HG02981 (cell line): Measurements from ENCODE around the gene DDT.
"Not testable (repeated sequence)": the region's sequence is repeated elsewhere in the genome, so short reads cannot be mapped to it uniquely, and the experiment has no call there.

Experiments used
- ATAC-seq: cut with Tn5 transposase; IDR thresholded peaks from one replicate; pipeline ENCODE4 v1.9.1; 2021; ENCODE audit warnings: mild to moderate bottlenecking, moderate library complexity; ENCODE audit not compliant: unreplicated experiment

The DDT gene

DNA sequence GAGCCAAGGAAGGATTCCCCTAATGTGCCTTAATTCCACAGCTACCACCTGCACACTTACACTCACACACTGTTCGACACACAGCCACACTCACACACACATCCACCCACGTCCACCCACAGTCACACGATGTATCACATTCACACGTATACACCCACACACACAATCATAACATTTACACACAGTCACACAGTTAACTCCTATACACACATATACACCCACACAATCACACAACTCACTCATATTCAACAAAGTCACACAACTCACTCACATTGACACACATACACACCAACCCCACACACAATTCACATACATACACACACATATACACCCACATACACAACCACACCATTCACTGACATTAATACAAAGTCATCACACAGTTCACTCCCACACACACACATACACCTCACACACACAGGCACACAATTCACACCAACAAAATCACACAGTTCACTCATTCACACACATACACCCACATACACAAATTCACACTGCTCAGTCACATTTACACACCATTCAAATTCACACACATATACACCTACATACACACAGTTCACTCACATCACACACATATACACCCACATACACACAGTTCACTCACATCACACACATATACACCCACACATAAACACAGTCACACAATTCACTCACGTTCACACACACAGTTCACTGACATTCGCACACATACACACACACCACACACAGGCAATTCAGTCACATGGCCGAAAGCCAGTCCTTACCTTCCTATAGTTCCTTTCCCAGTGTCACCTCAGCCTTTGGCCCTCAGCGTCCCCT lies 19.8 kb downstream of the DDT start:
- not testable (repeated sequence) for ATAC-seq

DNA sequence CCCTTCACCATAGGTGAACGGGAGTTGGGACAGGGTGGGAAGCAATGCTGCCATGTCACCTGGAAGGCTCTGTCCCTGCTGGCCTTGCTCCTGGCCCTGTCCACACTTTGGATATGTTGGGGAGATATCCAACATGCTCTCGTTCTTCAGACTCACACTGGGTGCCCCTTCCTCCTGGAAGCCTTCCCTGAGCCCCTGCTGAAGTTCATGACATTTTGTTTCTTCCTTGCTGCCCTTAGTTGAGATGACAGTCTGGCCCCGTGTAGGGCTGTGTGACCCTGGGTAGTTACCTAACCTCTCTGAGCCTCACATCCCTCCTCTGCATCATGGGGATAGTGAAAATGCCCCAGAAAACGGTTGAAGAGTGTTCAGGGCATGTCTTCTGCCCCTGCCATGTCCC lies 20.8 kb downstream of the DDT start:
- ATAC-seq = not testable (repeated sequence)

DNA sequence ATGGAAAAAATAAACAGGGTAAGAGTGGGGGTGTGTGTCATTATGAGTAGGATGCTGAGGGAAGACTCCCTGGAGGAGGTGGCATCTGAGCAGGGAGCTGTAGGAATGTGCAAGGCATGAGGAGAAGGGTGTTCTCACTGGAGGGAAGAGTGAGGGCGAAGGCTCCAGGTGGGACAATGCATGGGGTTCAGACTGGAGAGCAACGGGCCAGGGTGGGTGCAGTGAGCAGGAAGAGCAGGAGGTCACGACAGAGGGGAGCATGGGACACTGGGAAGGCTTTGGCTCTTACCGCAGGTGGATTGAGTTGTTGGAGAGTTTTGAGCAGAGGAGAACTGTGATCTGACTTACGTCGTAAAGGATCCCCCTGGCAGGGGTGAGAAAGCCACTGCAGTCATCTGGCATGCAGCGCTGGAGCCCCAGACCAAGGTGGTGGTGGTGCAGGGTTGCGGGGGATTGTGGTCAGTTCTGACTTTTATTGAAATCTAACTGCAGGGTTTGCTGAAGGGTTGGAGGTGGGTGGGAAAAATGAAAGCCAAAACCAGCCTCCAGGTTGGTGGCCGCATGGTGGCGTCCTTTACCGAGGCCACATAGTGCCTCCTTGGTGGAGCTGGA lies 21.3 kb downstream of the DDT start:
- not testable (repeated sequence) for ATAC-seq

DNA sequence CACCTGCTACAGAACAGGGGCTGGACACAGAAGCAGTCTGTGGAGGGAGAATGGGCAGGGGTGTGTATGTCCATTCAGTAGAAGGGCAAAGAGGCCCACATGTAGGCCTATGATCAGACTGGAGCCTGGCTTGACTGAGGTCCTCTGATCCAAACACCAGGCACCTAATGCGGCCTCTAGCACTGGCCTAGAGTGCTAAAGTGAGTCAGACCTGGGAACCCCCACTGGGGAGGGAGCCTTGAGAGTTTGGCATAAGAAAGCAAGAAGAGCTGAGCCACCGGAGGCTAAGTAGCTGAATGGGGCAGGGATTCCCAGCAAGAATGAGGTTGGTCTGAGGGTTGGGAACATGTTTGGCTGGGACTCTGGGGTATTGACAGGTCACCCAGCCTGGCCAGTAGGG lies 22.9 kb downstream of the DDT start:
- not testable (repeated sequence) for ATAC-seq

DNA sequence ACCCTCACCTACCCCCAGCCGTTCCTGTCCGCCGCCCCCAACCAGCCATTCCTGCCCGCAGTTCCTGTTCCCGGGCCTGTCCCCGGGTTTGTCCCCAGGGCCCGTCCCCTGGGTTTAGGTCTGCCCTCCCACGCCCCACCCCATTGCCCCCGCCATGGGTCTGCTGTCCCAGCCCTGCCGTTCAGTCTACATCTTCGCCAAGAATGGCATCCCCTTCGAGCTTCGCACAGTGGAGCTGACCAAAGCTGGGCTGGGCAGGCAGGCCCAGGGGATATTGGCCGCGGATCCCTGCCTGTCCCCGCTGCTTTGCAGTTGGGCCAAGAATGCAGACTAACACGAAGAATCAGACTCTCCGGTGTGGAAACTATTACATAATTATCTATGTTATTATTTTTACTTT lies 24.5 kb downstream of the DDT start:
- not testable (repeated sequence) for ATAC-seq

DNA sequence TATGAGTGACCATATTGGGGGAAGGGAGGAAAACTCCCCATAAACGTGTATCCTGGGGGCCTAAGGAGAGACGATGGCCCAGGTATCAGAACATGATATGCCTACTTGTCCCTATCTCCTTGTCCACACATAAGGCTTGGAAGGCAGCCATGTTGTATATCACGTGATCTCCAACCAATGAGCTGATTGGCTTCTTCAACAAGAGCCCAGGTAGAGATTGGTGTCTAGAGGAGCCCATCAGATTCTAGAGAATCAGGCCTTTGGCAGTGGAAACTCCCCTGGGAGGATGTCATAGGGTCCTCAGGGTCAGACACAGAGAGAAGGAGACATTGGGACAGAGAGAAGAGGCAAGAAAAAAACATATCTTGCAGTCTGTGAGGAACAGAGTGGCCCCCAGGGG lies 26.9 kb downstream of the DDT start:
- not testable (repeated sequence) for ATAC-seq

DNA sequence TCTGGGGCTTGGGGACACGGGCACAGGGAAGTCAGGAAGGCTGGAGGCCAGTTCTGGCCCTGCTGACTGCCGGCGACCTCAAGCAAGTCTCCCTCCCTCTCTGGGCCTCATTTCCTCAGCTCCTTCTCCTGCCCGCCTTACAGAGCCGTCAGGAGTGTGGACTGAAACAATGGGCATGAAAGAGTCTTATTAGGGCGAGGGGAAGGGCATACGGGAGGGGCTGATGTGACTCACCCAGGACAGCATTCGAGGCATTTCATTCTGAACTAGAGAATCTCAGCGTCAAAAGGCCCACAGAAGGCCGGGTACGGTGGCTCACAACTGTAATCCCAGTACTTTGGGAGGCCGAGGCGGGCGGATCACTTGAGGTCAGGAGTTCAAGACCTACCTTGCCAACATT lies 34.1 kb downstream of the DDT start:
- not testable (repeated sequence) for ATAC-seq

DNA sequence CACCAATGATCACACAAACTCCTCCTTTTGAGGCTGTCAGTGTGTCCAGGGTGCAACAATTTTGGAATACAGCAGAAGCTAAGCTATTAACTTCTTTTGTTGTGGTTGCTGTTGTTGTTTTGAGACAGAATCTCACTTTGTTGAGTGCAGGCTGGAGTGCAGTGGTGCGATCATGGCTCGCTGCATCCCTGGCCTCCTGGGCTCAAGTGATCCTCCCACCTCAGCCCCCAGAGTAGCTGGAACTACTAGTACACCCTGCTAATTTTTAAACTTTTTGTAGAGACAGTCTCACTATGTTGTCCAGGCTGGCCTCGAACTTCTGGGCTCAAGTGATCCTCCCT lies 35.3 kb downstream of the DDT start:
- ATAC-seq = no peak

DNA sequence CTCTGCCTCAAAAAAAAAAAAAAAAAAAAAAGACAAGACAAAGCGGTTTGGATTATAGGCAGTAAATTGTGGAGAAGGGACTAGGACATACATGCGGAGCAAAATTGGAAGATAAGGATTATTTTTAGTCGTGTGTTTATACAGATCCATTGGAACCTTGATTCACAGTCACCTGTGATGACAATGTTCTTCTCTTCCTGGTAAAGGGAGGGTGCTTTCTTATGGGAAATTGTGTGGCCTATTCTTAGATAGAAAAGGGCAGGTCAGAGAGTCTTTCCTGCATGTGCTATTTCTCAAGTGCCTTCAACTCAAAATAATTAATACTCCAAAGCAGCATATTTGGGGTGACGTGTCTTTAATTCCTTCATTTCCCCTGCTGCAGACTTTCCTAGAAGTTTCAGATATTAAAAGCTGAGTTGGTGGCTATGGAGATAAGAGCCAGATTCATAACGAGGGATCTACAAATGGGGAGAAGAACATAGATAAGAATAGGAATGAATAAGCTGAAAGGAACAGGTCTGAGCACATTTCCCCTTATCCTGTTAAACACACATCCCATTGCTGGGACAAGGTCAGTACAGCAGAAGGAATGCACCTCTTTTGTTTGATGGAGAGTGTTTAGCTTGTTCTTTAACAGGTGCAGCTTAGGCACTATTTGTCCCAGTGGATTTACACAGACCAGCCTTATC lies 35.8 kb downstream of the DDT start:
- ATAC-seq = no peak

DNA sequence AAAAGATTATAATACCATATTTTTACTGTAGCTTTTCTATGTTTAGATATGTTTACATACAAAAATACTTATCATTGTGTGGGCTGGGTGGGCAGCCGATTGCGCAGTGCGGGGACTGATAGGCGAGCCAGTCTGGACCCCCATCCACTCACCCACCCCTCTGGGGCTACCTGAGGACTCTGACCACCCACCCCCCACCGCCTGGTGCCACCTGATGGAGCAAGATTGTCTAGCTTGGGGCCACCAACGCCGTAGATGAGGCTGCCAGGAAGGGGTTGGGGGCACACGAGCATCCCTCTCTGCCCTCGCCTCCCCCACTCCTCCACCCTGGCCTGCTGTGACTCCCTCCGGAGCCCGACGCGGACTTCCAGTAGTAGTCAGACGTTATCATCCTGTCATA lies 47.7 kb downstream of the DDT start:
- no peak for ATAC-seq

DNA sequence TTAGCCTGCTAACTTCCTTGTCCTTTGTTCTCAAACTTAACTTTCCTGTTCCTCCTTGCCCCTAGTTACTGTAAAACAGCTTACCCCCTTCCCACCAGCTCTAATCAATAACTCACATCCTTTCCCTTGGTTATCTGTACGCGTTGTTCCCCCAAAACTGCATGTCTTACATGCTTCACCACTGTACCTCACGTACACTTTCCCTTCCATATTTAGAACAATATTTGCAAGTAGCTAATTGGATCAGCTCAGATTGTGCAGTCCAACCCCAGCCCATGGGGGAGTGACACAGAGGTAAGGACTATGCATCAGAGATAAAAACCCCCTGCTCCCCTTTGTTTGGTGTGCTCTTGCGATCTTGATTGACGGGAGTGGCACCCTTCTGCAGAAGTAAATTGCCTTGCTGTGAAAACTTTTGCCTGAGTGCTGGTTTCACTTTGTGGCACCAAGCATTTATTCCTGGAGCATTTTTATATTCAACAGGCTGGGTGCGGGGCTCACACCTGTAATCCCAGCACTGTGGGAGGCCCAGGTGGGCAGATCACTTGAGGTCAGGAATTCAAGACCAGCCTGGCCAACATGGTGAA lies 49.1 kb downstream of the DDT start:
- no peak for ATAC-seq

DNA sequence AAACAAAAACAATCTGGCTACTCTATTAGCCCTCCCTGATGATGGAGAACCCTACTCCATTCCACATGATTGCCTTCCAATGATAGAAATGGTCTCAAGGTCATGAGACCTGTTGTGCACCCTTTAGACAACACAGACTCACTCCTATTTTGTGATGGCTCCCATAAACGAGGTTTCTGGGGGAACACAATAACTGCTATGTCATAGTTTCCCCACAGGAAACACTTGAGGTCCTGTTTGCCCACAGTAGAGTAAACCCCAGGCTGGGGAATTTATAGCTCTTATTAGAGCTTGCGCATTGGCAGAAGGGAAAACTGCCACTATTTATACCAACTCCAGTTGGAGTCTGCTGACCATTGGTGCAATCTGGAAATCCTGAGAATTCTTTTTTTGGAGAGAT lies 51.3 kb downstream of the DDT start:
- no peak for ATAC-seq

DNA sequence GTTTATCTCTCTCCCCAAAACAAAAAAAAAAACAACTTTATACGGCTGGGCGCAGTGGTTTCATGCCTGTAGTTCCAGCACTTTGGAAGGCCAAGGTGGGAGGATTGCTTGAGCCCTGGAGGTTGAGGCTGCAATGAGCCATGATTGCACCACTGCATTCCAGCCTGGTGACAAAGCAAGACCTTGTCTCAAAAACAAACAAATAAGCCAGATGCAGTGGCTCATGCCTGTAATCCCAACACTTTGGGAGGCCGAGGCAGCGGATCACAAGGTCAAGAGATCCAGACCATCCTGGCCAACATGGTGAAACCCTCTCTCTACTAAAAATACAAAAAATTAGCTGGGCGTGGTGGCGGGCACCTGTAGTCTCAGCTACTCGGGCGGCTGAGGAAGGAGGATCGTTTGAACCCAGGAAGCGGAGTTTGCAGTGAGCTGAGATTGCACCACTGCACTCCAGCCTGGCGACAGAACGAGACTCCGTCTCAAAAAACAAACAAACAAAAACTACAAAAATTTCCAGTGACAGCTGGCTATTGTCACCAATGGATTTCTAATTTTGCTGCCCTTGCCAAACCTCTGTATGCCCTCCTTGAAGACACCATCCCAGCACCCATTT lies 52.5 kb downstream of the DDT start:
- not testable (repeated sequence) for ATAC-seq
